ENCODE measurements around the gene RGS7.

- TF ChIP-seq CTCF (IDR thresholded peaks at IDR 0.05) (no peak), POLR2A (IDR thresholded peaks at IDR 0.05) (no peak)
These were observed 5.2 kb downstream of the RGS7 start for GRCh38 chr1:241351841-241352240.

All from Peyer's patch (tissue), 4 donors.